Stimulated activated CD8-positive, alpha-beta memory T cell treated with anti-CD3 and anti-CD28 coated beads, Interleukin-4, amount 100 ng/mL, for 24 hours (primary cell): ENCODE results near the gene LARP1B.
"Not testable (repeated sequence)": the region's sequence is repeated elsewhere in the genome, so short reads cannot be mapped to it uniquely, and the experiment has no call there.

Experiments used
- DNase-seq: peaks from one replicate; pipeline ENCODE4 v3.0.0-alpha.2; 2020; ENCODE audit warnings: low read depth

LARP1B gene

DNA sequence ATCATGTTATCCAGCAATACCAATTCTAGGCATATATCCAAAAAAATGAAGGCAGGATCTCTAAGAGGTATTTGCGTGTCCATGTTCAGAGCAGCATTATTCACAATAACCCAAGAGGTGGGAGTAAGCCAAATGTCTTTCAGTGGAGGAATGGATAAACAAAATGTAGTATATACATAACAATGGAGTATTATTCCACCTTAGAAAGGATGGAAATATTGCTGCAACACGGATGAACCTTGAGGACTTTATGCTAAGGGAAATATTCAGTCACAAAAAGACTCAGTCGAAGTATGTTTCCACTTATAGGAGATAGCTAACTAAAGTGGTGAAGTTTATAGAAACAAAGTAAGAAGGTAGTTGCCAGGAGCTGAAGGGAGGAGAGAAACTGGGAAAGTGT is 74.3 kb downstream of the LARP1B start:
- no peak for DNase-seq

GRCh38 chr4:128141866-128142265 is 80.8 kb downstream of the LARP1B start:
- DNase-seq, result no peak

- no peak for DNase-seq
These were observed 84.6 kb downstream of the LARP1B start for GRCh38 chr4:128145727-128146126.

DNA sequence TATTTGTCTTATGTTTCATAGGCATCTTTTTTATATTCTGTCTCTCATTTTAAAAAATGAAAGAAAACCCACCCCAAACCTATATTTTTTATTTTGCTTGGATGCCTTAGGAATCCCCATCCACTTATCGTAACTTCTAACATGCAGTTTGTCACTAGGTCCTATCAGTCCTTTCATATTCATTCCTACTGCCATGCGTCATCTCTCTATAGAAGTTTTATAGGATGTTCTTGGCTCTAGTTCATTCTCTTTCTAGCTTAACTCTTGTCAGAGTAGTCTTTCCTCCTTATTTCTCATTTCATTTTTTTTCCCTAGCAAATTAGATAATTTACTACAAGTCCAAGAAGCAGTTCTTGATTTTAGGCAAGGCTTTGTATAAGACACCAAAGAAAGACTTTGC is 92.7 kb downstream of the LARP1B start:
- no peak for DNase-seq

DNA sequence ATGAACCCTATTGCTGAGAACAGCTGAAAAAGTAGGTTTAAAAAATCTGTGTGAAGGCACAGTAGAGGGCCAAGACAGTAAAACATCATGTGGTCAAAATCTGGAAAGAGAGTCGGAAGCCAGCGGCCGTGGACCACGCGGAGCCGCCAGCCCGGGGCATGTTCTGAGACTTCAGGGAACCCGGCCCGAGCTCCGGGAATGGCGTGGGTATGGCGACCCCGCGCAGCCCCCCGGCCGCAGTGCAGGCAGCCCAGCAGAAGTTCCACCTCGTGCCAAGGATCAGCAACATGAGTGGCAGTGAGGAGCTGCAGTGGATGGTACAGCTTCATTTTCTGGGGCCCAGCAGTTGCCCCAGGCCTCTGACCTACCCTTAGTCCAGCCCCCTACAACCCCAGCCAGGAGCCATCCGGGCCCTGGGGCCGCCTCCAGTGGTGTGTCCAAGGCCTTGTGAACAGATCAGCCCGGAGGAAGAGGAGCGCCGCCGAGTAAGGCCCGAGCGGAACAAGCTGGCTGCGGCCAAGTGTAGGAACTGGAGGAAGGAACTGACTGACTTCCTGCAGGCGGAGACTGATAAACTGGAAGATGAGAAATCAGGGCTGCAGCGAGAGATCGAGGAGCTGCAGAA is 94.2 kb downstream of the LARP1B start:
- no peak for DNase-seq

DNA sequence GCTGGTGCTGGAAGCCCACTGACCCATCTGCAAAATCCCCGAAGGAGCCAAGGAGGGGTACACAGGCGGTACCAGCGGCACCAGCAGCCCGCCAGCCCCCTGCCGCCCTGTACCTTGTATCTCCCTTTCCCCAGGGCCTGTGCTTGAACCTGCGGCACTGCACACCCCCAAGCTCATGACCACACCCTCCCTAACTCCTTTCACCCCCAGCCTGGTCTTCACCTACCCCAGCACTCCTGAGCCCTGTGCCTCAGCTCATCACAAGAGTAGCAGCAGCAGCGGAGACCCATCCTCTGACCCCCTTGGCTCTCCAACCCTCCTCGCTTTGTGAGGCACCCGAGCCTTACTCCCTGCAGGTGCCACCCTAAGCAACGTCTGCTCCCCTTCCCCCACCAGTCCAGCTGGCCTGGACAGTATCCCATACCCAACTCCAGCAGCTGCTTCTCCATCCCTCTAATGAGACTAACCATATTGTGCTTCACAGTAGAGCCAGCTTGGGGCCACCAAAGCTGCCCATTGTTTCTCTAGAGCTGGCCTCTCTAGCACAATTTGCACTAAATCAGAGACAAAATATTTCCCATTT is 94.9 kb downstream of the LARP1B start:
- no peak for DNase-seq

GRCh38 chr4:128156472-128156871 is 95.4 kb downstream of the LARP1B start:
- DNase-seq, result not testable (repeated sequence)

DNA sequence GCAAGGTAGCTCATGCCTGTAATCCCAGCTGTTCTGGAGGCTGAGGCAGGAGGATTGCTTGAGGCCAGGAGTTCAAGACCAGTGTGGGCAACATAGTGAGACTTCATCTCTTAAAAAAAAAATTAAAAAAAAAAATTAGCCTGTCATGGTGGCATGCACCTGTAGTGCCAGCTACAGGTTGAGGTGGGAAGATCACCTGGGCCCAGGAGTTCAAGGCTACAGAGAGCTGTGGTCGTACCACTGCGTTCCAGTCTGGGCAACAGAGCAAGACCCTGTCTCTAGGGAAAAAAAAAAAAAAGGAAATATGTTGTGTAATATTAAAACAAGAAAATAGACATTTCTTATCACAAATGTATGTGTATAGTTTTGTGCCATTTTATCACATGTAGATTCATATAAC is 97.8 kb downstream of the LARP1B start:
- no peak for DNase-seq

- DNase-seq, result no peak
These were observed 98.9 kb downstream of the LARP1B start for GRCh38 chr4:128159967-128160366.

DNA sequence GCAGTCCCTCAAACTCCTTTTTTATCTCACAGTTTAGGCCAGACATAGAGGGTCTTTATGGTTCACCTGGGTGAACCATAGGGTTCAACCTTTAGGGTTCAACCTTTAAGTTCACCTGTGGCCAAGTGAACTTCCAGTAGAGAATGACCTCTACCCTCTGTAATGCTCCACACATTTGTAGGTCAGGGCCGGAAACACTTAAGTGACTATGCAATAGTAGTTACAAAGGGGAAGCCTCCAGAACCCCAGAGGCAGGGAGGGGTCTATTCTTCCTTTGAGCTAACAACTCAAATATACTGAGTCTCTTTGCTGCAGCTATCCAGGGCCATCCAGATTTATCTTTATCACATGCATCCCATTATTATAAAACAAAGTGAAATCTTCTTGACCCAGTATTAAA is 100.0 kb downstream of the LARP1B start:
- no peak for DNase-seq

GRCh38 chr4:128162434-128162833 is 101.3 kb downstream of the LARP1B start:
- no peak for DNase-seq

GRCh38 chr4:128163177-128164117 is 102.3 kb downstream of the LARP1B start:
- no peak for DNase-seq

GRCh38 chr4:128166982-128167381 is 105.9 kb downstream of the LARP1B start:
- no peak for DNase-seq

- DNase-seq, result no peak
These were observed 107.6 kb downstream of the LARP1B start for GRCh38 chr4:128168701-128169100.

- no peak for DNase-seq
These were observed 108.1 kb downstream of the LARP1B start for GRCh38 chr4:128169245-128169644.

- no peak for DNase-seq
These were observed 115.5 kb downstream of the LARP1B start for GRCh38 chr4:128176643-128177042.

DNA sequence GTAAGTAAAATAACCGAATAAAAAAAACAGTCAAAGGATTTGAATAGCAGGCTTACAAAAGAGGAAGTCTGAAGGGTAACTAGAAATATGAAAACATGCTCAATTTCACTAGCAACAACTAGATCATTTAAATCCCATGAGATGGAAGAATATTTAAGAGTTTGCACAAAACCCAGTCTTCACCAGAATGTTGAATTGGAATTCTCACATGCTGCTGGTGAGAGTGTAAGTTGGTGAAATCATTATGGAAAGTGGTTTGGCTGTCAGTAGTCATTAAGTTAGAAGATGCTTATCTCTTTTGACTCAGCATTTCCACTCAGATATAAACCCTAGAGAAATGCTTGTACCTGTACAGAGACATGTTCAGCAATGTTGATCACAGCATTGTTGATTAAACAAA is 116.4 kb downstream of the LARP1B start:
- DNase-seq, result no peak

DNA sequence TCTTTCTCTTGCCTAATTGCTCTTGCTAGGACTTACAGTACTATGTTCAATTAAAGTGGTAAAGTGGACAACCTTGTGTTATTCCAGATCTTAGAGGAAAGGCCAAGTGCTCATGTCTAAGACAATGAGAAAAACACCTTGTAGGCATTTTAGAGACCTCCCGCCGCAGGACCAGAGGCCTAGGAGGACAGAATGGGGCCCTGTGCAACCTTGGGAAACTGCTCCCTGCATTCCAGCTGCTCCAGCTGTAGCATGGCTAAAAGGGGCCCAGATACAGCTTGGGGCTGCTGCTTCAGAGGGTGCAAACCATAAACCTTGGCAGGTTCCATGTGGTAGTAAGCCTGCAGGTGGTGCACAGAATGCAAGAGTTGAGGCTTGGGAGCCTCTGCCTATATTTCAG is 125.5 kb downstream of the LARP1B start:
- no peak for DNase-seq

DNA sequence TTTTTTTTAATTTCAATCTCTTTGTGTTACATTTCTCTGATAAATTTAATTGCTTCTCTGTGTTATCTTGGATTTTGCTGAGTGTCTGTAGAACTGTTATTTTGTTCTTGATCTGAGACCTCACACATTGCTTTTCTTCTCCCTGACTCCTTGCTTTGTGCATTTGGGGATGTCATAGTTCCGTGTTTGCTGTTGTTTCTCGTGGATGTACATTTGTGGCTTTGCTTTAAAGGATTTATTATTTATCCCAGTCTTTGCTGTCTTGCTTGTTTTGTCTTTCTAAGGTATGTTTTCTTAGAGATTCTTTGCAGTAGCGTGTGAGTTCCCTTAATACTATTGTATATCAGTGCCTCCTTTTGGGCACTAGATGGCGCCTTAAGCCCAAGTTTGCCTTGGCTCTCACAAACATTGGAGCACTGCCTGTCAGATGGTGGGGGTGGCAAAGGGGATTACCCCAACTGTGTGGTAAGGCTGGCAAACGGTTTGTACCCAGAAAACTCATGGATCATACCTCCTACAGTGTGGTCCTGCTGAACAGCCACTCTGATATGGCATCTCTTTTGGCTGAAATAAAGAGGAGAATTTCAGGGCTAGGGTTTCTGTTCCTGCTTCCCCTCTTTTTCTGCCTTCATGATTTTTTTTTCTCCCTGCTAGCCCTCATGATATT is 130.1 kb downstream of the LARP1B start:
- peak; percentile 42 for DNase-seq

DNA sequence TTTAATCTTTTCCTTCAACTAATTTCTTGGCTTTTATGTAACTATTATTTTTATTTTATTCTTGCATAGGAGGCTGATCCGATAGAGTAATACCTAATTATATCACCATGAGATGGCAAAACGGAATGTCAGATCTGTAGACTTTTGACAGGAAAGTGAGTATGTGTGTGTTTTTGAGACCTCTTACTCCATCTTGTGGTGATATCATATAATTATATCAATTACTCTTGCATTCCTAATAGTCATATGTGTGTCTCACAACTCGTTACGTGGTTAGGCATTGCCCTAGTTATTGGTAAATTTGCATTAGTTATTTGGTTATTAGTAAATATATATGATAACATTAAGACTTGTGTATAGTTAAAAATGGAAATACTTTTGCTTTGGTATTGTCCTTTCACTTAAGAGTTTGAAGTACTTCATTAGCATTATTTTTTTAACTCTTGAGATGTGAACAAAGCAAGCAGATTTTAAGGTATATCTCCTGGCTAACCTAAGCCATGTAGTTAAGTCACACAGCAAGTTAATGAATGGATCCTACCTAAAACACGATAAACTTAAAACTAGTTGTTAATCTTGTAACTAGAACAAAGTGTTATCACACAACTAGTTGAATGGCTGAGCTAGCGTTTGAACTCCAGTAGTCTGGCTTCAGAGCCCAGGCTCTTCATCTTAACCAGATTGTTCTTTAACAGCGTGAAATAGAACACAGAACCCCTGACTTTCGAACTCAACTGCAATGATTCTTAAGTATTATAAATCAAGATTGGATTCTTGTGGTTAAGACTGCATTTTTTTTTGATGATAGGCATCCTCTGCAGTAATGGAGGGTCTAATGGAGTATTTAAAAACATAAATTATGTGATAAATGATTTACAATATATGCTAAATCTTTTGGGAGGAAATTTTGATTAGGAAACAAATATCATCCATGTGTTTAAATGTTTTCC is 159.4 kb downstream of the LARP1B start:
- DNase-seq, result no peak

DNA sequence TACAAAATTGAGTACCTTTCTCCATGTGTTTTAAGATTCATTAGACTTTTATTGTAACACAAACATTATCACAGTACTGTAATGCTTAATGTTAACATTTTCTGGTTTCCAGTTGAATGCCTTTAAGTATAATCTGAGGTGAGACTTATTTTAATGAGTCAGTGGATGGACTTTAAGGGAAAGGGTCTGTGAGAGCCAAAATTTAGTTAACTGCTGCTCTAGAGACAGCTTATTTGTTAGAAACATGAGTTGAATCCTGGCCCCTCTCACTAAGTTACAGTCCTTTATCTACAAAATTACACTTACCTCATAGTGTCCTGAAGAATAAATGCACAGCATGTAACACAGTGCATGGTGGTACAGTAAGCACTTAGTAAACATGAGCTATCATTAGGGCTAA is 160.5 kb downstream of the LARP1B start:
- DNase-seq, result no peak
